ENCODE data around the gene RPS3.
"Not testable (repeated sequence)": the region's sequence is repeated elsewhere in the genome, so short reads cannot be mapped to it uniquely, and the experiment has no call there.

The RPS3 gene

GRCh38 chr11:75365711-75366181 lies 33.6 kb upstream of the RPS3 start:
- Histone ChIP-seq H3K4me3 (ENCODE audit: low read length) (no peak overlapping the region), H3K9ac (ENCODE audit: low read depth, low read length) (no peak overlapping the region), H3K27ac (ENCODE audit: low read length) (no peak overlapping the region), H3K4me1 (ENCODE audit: insufficient read depth, low read length) (no peaks in the 10 kb centered on the region), H3K9me3 (ENCODE audit: insufficient read depth, low read depth, low read length) (no peaks in the 10 kb centered on the region), H3K27me3 (ENCODE audit: insufficient read depth, low read length) (no peaks in the 10 kb centered on the region), H3K36me3 (ENCODE audit: insufficient read depth, low read depth, low read length) (no peaks in the 10 kb centered on the region)

GRCh38 chr11:75366826-75367225 lies 32.5 kb upstream of the RPS3 start:
- not testable (repeated sequence) for H3K27ac ChIP-seq (ENCODE audit: low read length); H3K4me1 ChIP-seq (ENCODE audit: insufficient read depth, low read length); H3K9me3 ChIP-seq (ENCODE audit: insufficient read depth, low read depth, low read length); H3K4me3 ChIP-seq (ENCODE audit: low read length); H3K36me3 ChIP-seq (ENCODE audit: insufficient read depth, low read depth, low read length); H3K9ac ChIP-seq (ENCODE audit: low read depth, low read length); H3K27me3 ChIP-seq (ENCODE audit: insufficient read depth, low read length)

- no peak overlapping the region; the same call in 1 of the 2 replicates for H3K9ac ChIP-seq (ENCODE audit: low read depth, low read length)
- H3K27me3 ChIP-seq (ENCODE audit: insufficient read depth, low read length) = no peaks in the 10 kb centered on the region
- no peak overlapping the region for H3K27ac ChIP-seq (ENCODE audit: low read length)
- H3K4me3 ChIP-seq (ENCODE audit: low read length) = no peak overlapping the region
- H3K36me3 ChIP-seq (ENCODE audit: insufficient read depth, low read depth, low read length) = no peaks in the 10 kb centered on the region
- H3K9me3 ChIP-seq (ENCODE audit: insufficient read depth, low read depth, low read length) = no peaks in the 10 kb centered on the region
- no peaks in the 10 kb centered on the region for H3K4me1 ChIP-seq (ENCODE audit: insufficient read depth, low read length)
Observed at GRCh38 chr11:75369560-75370255, 29.6 kb upstream of the RPS3 start.

GRCh38 chr11:75371949-75372876 lies 27.1 kb upstream of the RPS3 start:
- Histone ChIP-seq H3K27ac (ENCODE audit: low read length) (no peak overlapping the region), H3K36me3 (ENCODE audit: insufficient read depth, low read depth, low read length) (no peaks in the 10 kb centered on the region), H3K9ac (ENCODE audit: low read depth, low read length) (no peak overlapping the region)

GRCh38 chr11:75373201-75373600 lies 26.1 kb upstream of the RPS3 start:
- Histone ChIP-seq H3K4me1 (ENCODE audit: insufficient read depth, low read length) (no peaks in the 10 kb centered on the region), H3K9ac (ENCODE audit: low read depth, low read length) (no peak overlapping the region), H3K36me3 (ENCODE audit: insufficient read depth, low read depth, low read length) (no peaks in the 10 kb centered on the region), H3K27me3 (ENCODE audit: insufficient read depth, low read length) (no peaks in the 10 kb centered on the region), H3K9me3 (ENCODE audit: insufficient read depth, low read depth, low read length) (no peaks in the 10 kb centered on the region), H3K4me3 (ENCODE audit: low read length) (no peak overlapping the region), H3K27ac (ENCODE audit: low read length) (no peak overlapping the region)

More at GRCh38 chr11:75371949-75372876, 27.1 kb upstream of the RPS3 start:
- Histone ChIP-seq H3K27me3 (ENCODE audit: insufficient read depth, low read length) (no peaks in the 10 kb centered on the region), H3K9me3 (ENCODE audit: insufficient read depth, low read depth, low read length) (no peaks in the 10 kb centered on the region), H3K4me3 (ENCODE audit: low read length) (no peak overlapping the region), H3K4me1 (ENCODE audit: insufficient read depth, low read length) (no peaks in the 10 kb centered on the region)

GRCh38 chr11:75374646-75375045 lies 24.7 kb upstream of the RPS3 start:
- Histone ChIP-seq H3K9ac (ENCODE audit: low read depth, low read length) (no peak overlapping the region), H3K27ac (ENCODE audit: low read length) (no peak overlapping the region)

GRCh38 chr11:75375626-75376025 lies 23.7 kb upstream of the RPS3 start:
- no peak overlapping the region for H3K4me3 ChIP-seq (ENCODE audit: low read length)
- no peaks in the 10 kb centered on the region for H3K36me3 ChIP-seq (ENCODE audit: insufficient read depth, low read depth, low read length)

More at GRCh38 chr11:75374646-75375045, 24.7 kb upstream of the RPS3 start:
- Histone ChIP-seq H3K36me3 (ENCODE audit: insufficient read depth, low read depth, low read length) (no peaks in the 10 kb centered on the region), H3K9me3 (ENCODE audit: insufficient read depth, low read depth, low read length) (no peaks in the 10 kb centered on the region), H3K4me1 (ENCODE audit: insufficient read depth, low read length) (no peaks in the 10 kb centered on the region), H3K4me3 (ENCODE audit: low read length) (no peak overlapping the region), H3K27me3 (ENCODE audit: insufficient read depth, low read length) (no peaks in the 10 kb centered on the region)

GRCh38 chr11:75376175-75376574 lies 23.1 kb upstream of the RPS3 start:
- Histone ChIP-seq H3K4me1 (ENCODE audit: insufficient read depth, low read length) (no peaks in the 10 kb centered on the region), H3K27me3 (ENCODE audit: insufficient read depth, low read length) (no peaks in the 10 kb centered on the region), H3K9ac (ENCODE audit: low read depth, low read length) (no peak overlapping the region), H3K36me3 (ENCODE audit: insufficient read depth, low read depth, low read length) (no peaks in the 10 kb centered on the region), H3K4me3 (ENCODE audit: low read length) (no peak overlapping the region), H3K27ac (ENCODE audit: low read length) (no peak overlapping the region), H3K9me3 (ENCODE audit: insufficient read depth, low read depth, low read length) (no peaks in the 10 kb centered on the region)

More at GRCh38 chr11:75375626-75376025, 23.7 kb upstream of the RPS3 start:
- Histone ChIP-seq H3K4me1 (ENCODE audit: insufficient read depth, low read length) (no peaks in the 10 kb centered on the region), H3K9ac (ENCODE audit: low read depth, low read length) (no peak overlapping the region), H3K9me3 (ENCODE audit: insufficient read depth, low read depth, low read length) (no peaks in the 10 kb centered on the region), H3K27ac (ENCODE audit: low read length) (no peak overlapping the region), H3K27me3 (ENCODE audit: insufficient read depth, low read length) (no peaks in the 10 kb centered on the region)

- H3K36me3 ChIP-seq (ENCODE audit: insufficient read depth, low read depth, low read length); H3K27me3 ChIP-seq (ENCODE audit: insufficient read depth, low read length); H3K4me1 ChIP-seq (ENCODE audit: insufficient read depth, low read length); H3K9ac ChIP-seq (ENCODE audit: low read depth, low read length); H3K9me3 ChIP-seq (ENCODE audit: insufficient read depth, low read depth, low read length); H3K4me3 ChIP-seq (ENCODE audit: low read length); H3K27ac ChIP-seq (ENCODE audit: low read length): not testable (repeated sequence)
Observed at GRCh38 chr11:75378776-75379175, 20.5 kb upstream of the RPS3 start.

- Histone ChIP-seq H3K9me3 (ENCODE audit: insufficient read depth, low read depth, low read length) (no peaks in the 10 kb centered on the region), H3K4me1 (ENCODE audit: insufficient read depth, low read length) (no peaks in the 10 kb centered on the region), H3K27me3 (ENCODE audit: insufficient read depth, low read length) (no peaks in the 10 kb centered on the region), H3K36me3 (ENCODE audit: insufficient read depth, low read depth, low read length) (no peaks in the 10 kb centered on the region), H3K27ac (ENCODE audit: low read length) (no peak overlapping the region), H3K4me3 (ENCODE audit: low read length) (no peak overlapping the region), H3K9ac (ENCODE audit: low read depth, low read length) (no peak overlapping the region)
Observed at GRCh38 chr11:75380245-75380644, 19.1 kb upstream of the RPS3 start.

- Histone ChIP-seq H3K27me3 (ENCODE audit: insufficient read depth, low read length) (no peaks in the 10 kb centered on the region), H3K9ac (ENCODE audit: low read depth, low read length) (no peak overlapping the region), H3K9me3 (ENCODE audit: insufficient read depth, low read depth, low read length) (no peaks in the 10 kb centered on the region), H3K27ac (ENCODE audit: low read length) (no peak overlapping the region), H3K4me1 (ENCODE audit: insufficient read depth, low read length) (no peaks in the 10 kb centered on the region), H3K36me3 (ENCODE audit: insufficient read depth, low read depth, low read length) (no peaks in the 10 kb centered on the region), H3K4me3 (ENCODE audit: low read length) (no peak overlapping the region)
Observed at GRCh38 chr11:75380716-75381420, 18.4 kb upstream of the RPS3 start.
